Calu3 (cell line): Measurements from ENCODE around the gene DGLUCY. TPM values are rescaled to one million over a fixed set of nuclear protein-coding genes. Genes with fewer than 3 reads are reported as not detected.

Experiments
- BruUV-seq: library from RNA; stranded (reverse); fragments of 400-500 nt; replicated peaks from 2 replicates; lab custom pipeline; 2021; lab: Mats Ljungman, UMichigan
- CTCF ChIA-PET: fragments of 300-600 bp; sonication (Branson Sonifier 250); formaldehyde crosslinking; loops from one replicate; lab custom pipeline; 2022; ENCODE audit warnings: antibody characterized with exemption; lab: Charles Lee
- DNase-seq: peaks from one replicate; pipeline ENCODE4 v3.0.0; 2022
- H3K27ac Mint-ChIP-seq: one replicate; pipeline ENCODE4 v1.8.0; 2022; ENCODE audit warnings: mixed read lengths; ENCODE audit not compliant: unreplicated experiment
- H3K27me3 Mint-ChIP-seq: one replicate; pipeline ENCODE4 v1.8.0; 2022; ENCODE audit warnings: mixed read lengths; ENCODE audit not compliant: unreplicated experiment
- H3K36me3 Mint-ChIP-seq: one replicate; pipeline ENCODE4 v1.8.0; 2022; ENCODE audit warnings: mild to moderate bottlenecking, moderate library complexity, mixed read lengths; ENCODE audit not compliant: insufficient read depth, unreplicated experiment
- H3K4me1 Mint-ChIP-seq: one replicate; pipeline ENCODE4 v1.8.0; 2022; ENCODE audit warnings: mild to moderate bottlenecking, low read depth, mixed read lengths; ENCODE audit not compliant: unreplicated experiment
- H3K4me3 Mint-ChIP-seq: one replicate; pipeline ENCODE4 v1.8.0; 2022; ENCODE audit warnings: mild to moderate bottlenecking, low read depth, moderate library complexity, mixed read lengths; ENCODE audit not compliant: unreplicated experiment
- H3K9me3 Mint-ChIP-seq: one replicate; pipeline ENCODE4 v1.8.0; 2022; ENCODE audit warnings: low read depth, mixed read lengths; ENCODE audit not compliant: unreplicated experiment
- intact Hi-C: fragments of 100-400 bp; cut with micrococcal nuclease; formaldehyde crosslinking; loops from one replicate; pipeline ENCODE4 v1.10.0; 2022; ENCODE audit not compliant: unreplicated experiment
- total RNA-seq: library from RNA; stranded (reverse); gene quantifications from 2 replicates; pipeline ENCODE4 v1.2.3, GENCODE V29; 2022
- TF ChIP-seq, protein P1 (sequence below): fragments of 200-600 bp; IDR thresholded peaks from one replicate; pipeline ENCODE4 v1.8.0; 2022; ENCODE audit warnings: antibody characterized with exemption; ENCODE audit not compliant: unreplicated experiment

The DGLUCY gene
- total RNA-seq, 1 experiment from 2014 or later, result 69.3 TPM

DNA sequence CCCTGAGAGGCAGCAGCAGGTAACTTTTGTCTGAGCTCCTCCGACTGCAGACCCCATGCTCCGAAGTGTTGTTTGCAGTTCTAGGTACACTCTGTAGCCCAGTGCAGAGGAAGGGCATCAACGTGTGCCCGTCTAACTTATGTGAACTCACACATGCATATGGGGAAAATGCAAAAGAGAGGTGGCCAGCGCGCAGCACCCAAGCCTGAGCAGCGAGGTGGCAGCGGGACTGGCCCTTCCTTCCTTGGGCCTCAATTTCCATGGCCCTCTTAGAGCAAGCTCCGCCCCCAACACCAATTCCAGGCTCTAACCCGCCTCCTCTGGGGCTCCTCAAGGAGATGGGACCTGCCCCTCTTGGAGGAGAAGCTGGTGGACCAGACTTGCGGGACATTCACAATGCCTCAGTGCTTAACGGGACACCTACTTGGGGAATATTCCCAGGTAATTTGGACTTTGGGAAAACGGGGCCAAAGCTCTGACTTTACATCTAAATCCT, 102.9 kb downstream of the DGLUCY start:
- Mint-ChIP-seq H3K4me1 (no peaks in the 10 kb centered on the region), H3K27ac (no peak overlapping the region)

DNA sequence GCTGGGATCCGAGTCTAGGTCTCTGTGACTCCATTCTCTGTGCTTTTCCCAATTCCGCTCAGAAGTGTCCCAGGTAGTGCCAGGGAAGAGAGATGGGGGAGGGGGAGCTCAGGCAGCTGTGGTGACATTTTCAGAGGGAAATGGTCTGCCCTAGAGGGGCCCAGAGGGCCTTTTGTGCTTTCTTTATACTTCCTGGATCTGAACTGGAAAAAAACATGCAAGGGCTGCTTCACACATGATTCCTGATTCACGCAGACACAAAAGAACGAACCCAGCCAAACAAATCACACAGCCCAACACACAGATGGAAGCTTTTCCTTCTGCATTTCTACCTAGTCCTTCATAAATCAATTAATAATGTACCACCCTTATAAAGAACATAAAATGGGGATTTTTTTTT, 104.1 kb downstream of the DGLUCY start:
- no peaks in the 10 kb centered on the region for H3K27me3 Mint-ChIP-seq
- H3K4me1 Mint-ChIP-seq, result no peaks in the 10 kb centered on the region
- no peak overlapping the region for H3K27ac Mint-ChIP-seq
- no peak overlapping the region for H3K4me3 Mint-ChIP-seq
- intact Hi-C loops, result no loop called here
- H3K9me3 Mint-ChIP-seq, result no peaks in the 10 kb centered on the region
- TF ChIP-seq, protein P1, sequence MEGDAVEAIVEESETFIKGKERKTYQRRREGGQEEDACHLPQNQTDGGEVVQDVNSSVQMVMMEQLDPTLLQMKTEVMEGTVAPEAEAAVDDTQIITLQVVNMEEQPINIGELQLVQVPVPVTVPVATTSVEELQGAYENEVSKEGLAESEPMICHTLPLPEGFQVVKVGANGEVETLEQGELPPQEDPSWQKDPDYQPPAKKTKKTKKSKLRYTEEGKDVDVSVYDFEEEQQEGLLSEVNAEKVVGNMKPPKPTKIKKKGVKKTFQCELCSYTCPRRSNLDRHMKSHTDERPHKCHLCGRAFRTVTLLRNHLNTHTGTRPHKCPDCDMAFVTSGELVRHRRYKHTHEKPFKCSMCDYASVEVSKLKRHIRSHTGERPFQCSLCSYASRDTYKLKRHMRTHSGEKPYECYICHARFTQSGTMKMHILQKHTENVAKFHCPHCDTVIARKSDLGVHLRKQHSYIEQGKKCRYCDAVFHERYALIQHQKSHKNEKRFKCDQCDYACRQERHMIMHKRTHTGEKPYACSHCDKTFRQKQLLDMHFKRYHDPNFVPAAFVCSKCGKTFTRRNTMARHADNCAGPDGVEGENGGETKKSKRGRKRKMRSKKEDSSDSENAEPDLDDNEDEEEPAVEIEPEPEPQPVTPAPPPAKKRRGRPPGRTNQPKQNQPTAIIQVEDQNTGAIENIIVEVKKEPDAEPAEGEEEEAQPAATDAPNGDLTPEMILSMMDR, result no peak
- H3K36me3 Mint-ChIP-seq, result peaks cover 22% of the 10 kb centered on the region
- BruUV-seq, result no TSS peak
- no peak for DNase-seq
- CTCF ChIA-PET, result interaction anchor here (0.7 kb wide), 1 partner anchor 100 kb away, joined by 6 read pairs; no protein-coding TSS in a partner anchor

More for the DNA sequence above, 102.9 kb downstream of the DGLUCY start:
- Mint-ChIP-seq H3K36me3 (peaks cover 22% of the 10 kb centered on the region), H3K9me3 (no peaks in the 10 kb centered on the region), H3K4me3 (no peak overlapping the region), H3K27me3 (no peaks in the 10 kb centered on the region)
- CTCF ChIA-PET, result no interaction called here
- no TSS peak for BruUV-seq
- DNase-seq, result no peak
- intact Hi-C loops, result no loop called here
- TF ChIP-seq, protein P1, result no peak

DNA sequence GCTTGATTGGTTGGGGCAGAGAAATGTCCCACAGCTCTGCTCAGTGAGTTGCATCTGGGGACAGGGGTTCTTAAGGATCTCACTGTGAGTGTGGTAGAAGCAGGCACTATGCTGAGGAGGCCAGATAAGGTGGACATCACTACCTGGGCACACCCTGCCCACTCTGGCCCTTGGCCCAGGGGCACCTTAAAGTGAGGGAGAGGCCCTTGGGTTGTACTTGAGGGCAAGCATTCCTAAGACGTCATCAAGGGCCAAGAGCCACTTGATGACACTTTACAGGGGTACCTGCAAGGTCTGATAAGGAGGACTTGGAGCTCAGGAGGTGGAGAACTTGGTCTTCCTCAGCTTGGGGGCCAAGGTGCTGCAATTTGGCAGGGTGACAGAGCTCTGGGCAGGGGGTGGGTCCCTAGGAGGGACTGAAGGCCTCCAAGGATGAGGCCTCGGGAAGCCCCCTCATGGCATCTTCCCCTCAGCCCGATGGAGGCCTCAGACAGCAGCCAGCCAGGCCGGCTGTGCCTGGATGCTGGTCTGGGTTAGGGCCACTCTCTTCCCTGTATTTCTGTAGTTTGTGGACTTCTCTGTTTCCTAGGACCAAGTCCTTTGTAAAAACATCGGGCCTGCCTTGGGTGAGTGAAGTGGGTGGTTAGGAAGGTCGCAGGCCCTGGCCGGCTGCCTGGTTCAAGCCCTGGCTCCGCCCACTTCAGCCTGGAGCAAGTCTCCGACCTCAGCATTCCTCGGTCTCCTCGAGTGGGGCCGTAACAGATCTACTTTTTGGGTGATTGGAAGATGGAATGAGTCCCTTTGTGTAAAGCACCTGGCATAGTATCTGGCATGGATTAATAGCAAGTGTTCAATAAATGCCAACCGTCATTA, 105.9 kb downstream of the DGLUCY start:
- H3K4me3 Mint-ChIP-seq, result no peak overlapping the region
- H3K4me1 Mint-ChIP-seq, result no peaks in the 10 kb centered on the region
- TF ChIP-seq, protein P1, result no peak
- no peak overlapping the region for H3K27ac Mint-ChIP-seq
- BruUV-seq, result no TSS peak
- DNase-seq, result no peak
- H3K36me3 Mint-ChIP-seq, result peaks cover 22% of the 10 kb centered on the region
- no peaks in the 10 kb centered on the region for H3K27me3 Mint-ChIP-seq
- no peaks in the 10 kb centered on the region for H3K9me3 Mint-ChIP-seq
- CTCF ChIA-PET, result interaction anchor here (0.5 kb wide), 1 partner anchor 26 kb away, joined by 5 read pairs; no protein-coding TSS in a partner anchor
- intact Hi-C loops, result no loop called here

DNA sequence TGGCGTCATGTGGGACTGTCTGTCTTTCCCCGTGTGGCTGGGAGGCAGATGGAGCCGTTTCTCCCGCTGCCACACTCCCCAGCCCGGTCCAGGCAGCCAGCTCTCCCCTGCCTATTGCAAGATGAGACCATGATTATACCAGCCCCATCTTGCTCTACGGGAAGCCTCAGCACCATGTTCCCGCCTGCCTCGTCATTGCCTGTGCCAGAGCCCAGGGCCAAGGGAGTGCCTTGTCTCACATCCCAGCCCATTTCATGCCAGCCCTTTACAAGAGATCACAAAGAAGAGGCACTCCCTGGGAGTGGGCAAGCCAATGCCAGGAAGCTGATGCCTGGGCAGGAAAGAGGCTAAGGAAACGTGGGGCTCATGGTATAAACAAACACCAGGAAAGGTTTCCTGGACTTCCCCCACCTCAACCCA, 106.7 kb downstream of the DGLUCY start:
- Mint-ChIP-seq H3K36me3 (peaks cover 21% of the 10 kb centered on the region), H3K27me3 (no peaks in the 10 kb centered on the region), H3K4me3 (no peak overlapping the region), H3K27ac (no peak overlapping the region), H3K9me3 (no peaks in the 10 kb centered on the region), H3K4me1 (no peaks in the 10 kb centered on the region)
- intact Hi-C loops, result no loop called here
- DNase-seq, result no peak
- CTCF ChIA-PET, result no interaction called here
- no TSS peak for BruUV-seq
- TF ChIP-seq, protein P1, result no peak
